Endothelial cell of umbilical vein (primary cell): ENCODE measurements around the gene AHNAK2. TPM values are rescaled to one million over a fixed set of nuclear protein-coding genes. Genes with fewer than 3 reads are reported as not detected.

Source experiments
- BruUV-seq: library from RNA; stranded (reverse); fragments of 400-500 nt; replicated peaks from 2 replicates; lab custom pipeline; 2021; lab: Mats Ljungman, UMichigan
- CTCF ChIA-PET: fragments of 300-600, 350-600 bp; sonication (Branson Sonifier 250); formaldehyde crosslinking; loops from one replicate; lab custom pipeline; 2021; ENCODE audit warnings: antibody characterized with exemption, inconsistent platforms; lab: Charles Lee
- POLR2A ChIA-PET: fragments of 300-600, 350-600 bp; sonication (Branson Sonifier 250); formaldehyde crosslinking; loops from one replicate; lab custom pipeline; 2021; ENCODE audit warnings: antibody characterized with exemption, inconsistent platforms; lab: Charles Lee
- DNase-seq: peaks from one replicate; pipeline ENCODE4 v3.0.0-alpha.2; 2011; ENCODE audit warnings: low read depth, low spot score
- FAIRE-seq: peaks from 2 replicates; lab custom pipeline; 2011; peaks lifted over from hg19 to GRCh38; lab: Jason Lieb, UNC
- H2AFZ ChIP-seq: 2 replicates; pipeline ENCODE4 v1.6.0; 2012; ENCODE audit warnings: low read depth, low read length, control low read depth, inconsistent platforms
- H3K27ac ChIP-seq: 2 replicates; pipeline ENCODE4 v1.5.1; 2011; ENCODE audit warnings: low read depth, mild to moderate bottlenecking, control low read depth, low read length, moderate library complexity; ENCODE audit not compliant: insufficient read depth
- H3K27me3 ChIP-seq, 2 experiments: 2 replicates each; pipeline versions ENCODE4 v1.6.0 to v1.6.1; 2011; ENCODE audit warnings: low read length in 2 of 2, mixed read lengths in 1 of 2; ENCODE audit not compliant: control insufficient read depth in 2 of 2, insufficient read depth in 2 of 2
- H3K36me3 ChIP-seq, 2 experiments: 2 replicates in 1 of 2; 3 replicates in 1 of 2; pipeline ENCODE4 v1.5.1; 2011; ENCODE audit warnings: low read length in 2 of 2, mild to moderate bottlenecking in 1 of 2, moderate library complexity in 1 of 2; ENCODE audit not compliant: control insufficient read depth in 2 of 2, insufficient read depth in 2 of 2; ENCODE audit errors: extremely low read depth in 1 of 2
- H3K4me1 ChIP-seq: 3 replicates; pipeline ENCODE4 v1.5.1; 2011; ENCODE audit warnings: mild to moderate bottlenecking, low read length; ENCODE audit not compliant: control insufficient read depth, insufficient read depth; ENCODE audit errors: extremely low read depth
- H3K4me2 ChIP-seq: 2 replicates; pipeline ENCODE4 v1.6.1; 2011; ENCODE audit warnings: low read length, control low read depth, mixed read lengths; ENCODE audit not compliant: insufficient read depth
- H3K4me3 ChIP-seq, 3 experiments: fragments of 200-600 bp in 1 of 3; sonication (generic), shearing (Covaris generic) in 1 of 3; replicated peaks in 1 of 3; 2 replicates each; pipeline ENCODE4 v1.5.1; 2011 to 2016; ENCODE audit warnings: control low read depth in 3 of 3, low read length in 3 of 3, mild to moderate bottlenecking in 2 of 3, inconsistent platforms in 1 of 3, low read depth in 1 of 3, moderate library complexity in 1 of 3; ENCODE audit not compliant: insufficient read depth in 1 of 3
- H3K79me2 ChIP-seq: 2 replicates; pipeline ENCODE4 v1.6.0; 2012; ENCODE audit warnings: low read length, inconsistent platforms; ENCODE audit not compliant: control insufficient read depth, insufficient read depth
- H3K9ac ChIP-seq: replicated peaks from 2 replicates; pipeline ENCODE3; 2011; ENCODE audit warnings: low read length, control low read depth; ENCODE audit not compliant: insufficient read depth; ENCODE audit errors: extremely low read depth
- H3K9me1 ChIP-seq: replicated peaks from 3 replicates; pipeline ENCODE4 v1.6.0; 2011; ENCODE audit warnings: mild to moderate bottlenecking, low read length; ENCODE audit not compliant: control insufficient read depth, insufficient read depth; ENCODE audit errors: extremely low read depth
- H3K9me3 ChIP-seq: replicated peaks from 2 replicates; pipeline ENCODE4 v1.5.1; 2012; ENCODE audit warnings: low read length, inconsistent platforms; ENCODE audit not compliant: control insufficient read depth, insufficient read depth
- H4K20me1 ChIP-seq: replicated peaks from 2 replicates; pipeline ENCODE3; 2011; ENCODE audit warnings: mild to moderate bottlenecking, low read length; ENCODE audit not compliant: control insufficient read depth, insufficient read depth; ENCODE audit errors: extremely low read depth
- EZH2 ChIP-seq: IDR thresholded peaks from 2 replicates; pipeline ENCODE4 v1.6.1; 2012; ENCODE audit warnings: borderline replicate concordance, low read depth, mild to moderate bottlenecking, moderate library complexity, low read length, inconsistent platforms; ENCODE audit not compliant: severe bottlenecking
- FOS ChIP-seq: IDR thresholded peaks from 2 replicates; pipeline ENCODE4 v1.6.1; 2011; ENCODE audit warnings: mild to moderate bottlenecking, low read length, moderate library complexity, borderline replicate concordance; ENCODE audit not compliant: insufficient read depth
- GATA2 ChIP-seq: IDR thresholded peaks from 2 replicates; pipeline ENCODE4 v1.7.0; 2011; ENCODE audit warnings: low read depth, mild to moderate bottlenecking, moderate library complexity, mixed read lengths, low read length; ENCODE audit not compliant: insufficient read length, insufficient read depth
- JUN ChIP-seq: IDR thresholded peaks from 2 replicates; pipeline ENCODE4 v1.6.1; 2011; ENCODE audit warnings: borderline replicate concordance, low read depth; ENCODE audit not compliant: insufficient read length, insufficient read depth
- MYC ChIP-seq: IDR thresholded peaks from one replicate; pipeline ENCODE4 v1.6.1; 2011; ENCODE audit warnings: mild to moderate bottlenecking, low read depth, low read length
- POLR2A ChIP-seq: IDR thresholded peaks from 2 replicates; pipeline ENCODE4 v1.6.1; 2012; ENCODE audit warnings: low read depth, mild to moderate bottlenecking, control low read depth, low read length
- POLR2AphosphoS5 ChIP-seq: IDR thresholded peaks from 2 replicates; pipeline ENCODE4 v1.6.1; 2012; ENCODE audit warnings: low read depth, mild to moderate bottlenecking, control low read depth, low read length, moderate library complexity; ENCODE audit not compliant: insufficient read depth
- dilution Hi-C: fragments of 300-500 bp; cut with MboI; formaldehyde crosslinking; loops from one replicate; pipeline ENCODE4 v1.15.0; 2019; ENCODE audit warnings: low sequenced_read_pairs; ENCODE audit not compliant: extremely low pct_ligation_motif_present
- intact Hi-C: fragments of 100-400 bp; cut with micrococcal nuclease; formaldehyde crosslinking; loops from one replicate; pipeline ENCODE4 v1.10.0; 2022
- polyA plus RNA-seq, 4 experiments: library from polyadenylated mRNA; depleted of rRNA in 3 of 4; stranded (reverse) in 3 of 4; unstranded in 1 of 4; fragments of >200 nt; gene quantifications; 2 replicates each; pipeline versions ENCODE4 v1.2.1 to v1.2.3, GENCODE V29; 2011 to 2012; ENCODE audit warnings: missing spikeins in 1 of 4
- total RNA-seq: library from RNA; stranded (reverse); gene quantifications from 2 replicates; pipeline ENCODE4 v1.2.3, GENCODE V29; 2021
- TF ChIP-seq, protein P1 (sequence below): IDR thresholded peaks from 2 replicates; pipeline ENCODE4 v1.6.1; 2011; ENCODE audit not compliant: insufficient read depth, insufficient read length
- TF ChIP-seq, protein P2 (sequence below), 2 donors: IDR thresholded peaks; 1 replicate in 1 of 2; 2 replicates in 1 of 2; pipeline ENCODE4 v1.5.1; 2011; ENCODE audit warnings: low read length in 2 of 2, mild to moderate bottlenecking in 2 of 2, moderate library complexity in 2 of 2, control low read depth in 1 of 2, inconsistent platforms in 1 of 2, low read depth in 1 of 2; ENCODE audit not compliant: insufficient read depth in 1 of 2; ENCODE audit errors: extremely low read depth in 1 of 2

AHNAK2 gene
- total and polyA plus RNA-seq, 2 donors (not counting 3 experiments of a cell fraction or from before 2014, with no cell fraction given) = 17.7 to 68.7 TPM

DNA sequence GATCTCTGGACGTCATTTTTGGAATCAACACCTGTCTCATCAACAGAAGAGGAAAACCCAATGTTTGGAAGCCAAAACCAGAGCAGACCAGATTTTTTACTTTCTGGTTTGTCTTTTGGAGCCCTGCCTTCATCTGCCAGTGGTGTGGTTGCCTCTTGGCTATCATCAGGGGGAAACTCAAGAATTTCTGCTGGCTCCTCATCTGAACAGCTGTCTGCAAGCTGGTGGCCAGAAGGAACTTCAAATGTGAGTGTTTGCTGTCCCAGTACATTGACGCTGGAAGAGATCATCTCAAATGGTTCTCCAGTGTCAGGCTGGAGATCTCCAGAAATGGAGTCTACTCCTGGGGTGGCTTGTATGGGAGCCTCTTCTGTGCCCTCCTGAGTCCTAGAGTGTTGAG, 39.7 kb downstream of the AHNAK2 start:
- Histone ChIP-seq H3K4me3 (no peak overlapping the region), H4K20me1 (no peaks in the 10 kb centered on the region), H3K4me2 (no peak overlapping the region), H3K27me3 (peaks cover 3 to 5% of the 10 kb centered on the region in 2 experiments), H3K79me2 (no peaks in the 10 kb centered on the region), H3K4me1 (no peaks in the 10 kb centered on the region), H3K9me3 (no peaks in the 10 kb centered on the region), H2AFZ (no peak overlapping the region), H3K9ac (no peak overlapping the region), H3K27ac (no peak overlapping the region), H3K9me1 (no peaks in the 10 kb centered on the region), H3K36me3 (peaks cover 0 to 3% of the 10 kb centered on the region in 2 experiments)
- intact Hi-C loops (no loop called here), dilution Hi-C loops (loop anchor here (10.0 kb wide), 1 partner anchor 136 kb away; no protein-coding TSS in a partner anchor)
- DNase-seq = no peak
- ChIA-PET POLR2A (no interaction called here), CTCF (no interaction called here)
- FAIRE-seq = no peak
- TF ChIP-seq GATA2 (no peak), EZH2 (no peak), JUN (no peak), MYC (no peak), POLR2AphosphoS5 (no peak), FOS (no peak), POLR2A (no peak)
- TF ChIP-seq, protein P1, sequence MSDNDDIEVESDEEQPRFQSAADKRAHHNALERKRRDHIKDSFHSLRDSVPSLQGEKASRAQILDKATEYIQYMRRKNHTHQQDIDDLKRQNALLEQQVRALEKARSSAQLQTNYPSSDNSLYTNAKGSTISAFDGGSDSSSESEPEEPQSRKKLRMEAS = no peak
- TF ChIP-seq, protein P2, sequence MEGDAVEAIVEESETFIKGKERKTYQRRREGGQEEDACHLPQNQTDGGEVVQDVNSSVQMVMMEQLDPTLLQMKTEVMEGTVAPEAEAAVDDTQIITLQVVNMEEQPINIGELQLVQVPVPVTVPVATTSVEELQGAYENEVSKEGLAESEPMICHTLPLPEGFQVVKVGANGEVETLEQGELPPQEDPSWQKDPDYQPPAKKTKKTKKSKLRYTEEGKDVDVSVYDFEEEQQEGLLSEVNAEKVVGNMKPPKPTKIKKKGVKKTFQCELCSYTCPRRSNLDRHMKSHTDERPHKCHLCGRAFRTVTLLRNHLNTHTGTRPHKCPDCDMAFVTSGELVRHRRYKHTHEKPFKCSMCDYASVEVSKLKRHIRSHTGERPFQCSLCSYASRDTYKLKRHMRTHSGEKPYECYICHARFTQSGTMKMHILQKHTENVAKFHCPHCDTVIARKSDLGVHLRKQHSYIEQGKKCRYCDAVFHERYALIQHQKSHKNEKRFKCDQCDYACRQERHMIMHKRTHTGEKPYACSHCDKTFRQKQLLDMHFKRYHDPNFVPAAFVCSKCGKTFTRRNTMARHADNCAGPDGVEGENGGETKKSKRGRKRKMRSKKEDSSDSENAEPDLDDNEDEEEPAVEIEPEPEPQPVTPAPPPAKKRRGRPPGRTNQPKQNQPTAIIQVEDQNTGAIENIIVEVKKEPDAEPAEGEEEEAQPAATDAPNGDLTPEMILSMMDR (IDR thresholded peaks at IDR 0.05; ENCODE audit: extremely low read depth in 1 of 2, insufficient read depth in 1 of 2, low read depth in 1 of 2, low read length in 2 of 2) = no peak
- BruUV-seq = no TSS peak
